Keratinocyte (primary cell): Measurements from ENCODE around the gene MAVS.

ENCODE experiments used
- EZH2 ChIP-seq: IDR thresholded peaks from one replicate; pipeline ENCODE4 v1.6.1; 2012; ENCODE audit warnings: inconsistent platforms, mild to moderate bottlenecking, low read length, moderate library complexity
- TF ChIP-seq, protein P1 (sequence below), 3 experiments: IDR thresholded peaks in 1 of 3; conservative IDR thresholded peaks in 1 of 3; optimal IDR thresholded peaks in 1 of 3; 2 replicates in 2 of 3; 3 replicates in 1 of 3; pipeline versions ENCODE3 to v1.5.1; 2011; ENCODE audit warnings: low read length in 3 of 3, mild to moderate bottlenecking in 3 of 3, moderate library complexity in 2 of 3, control low read depth in 1 of 3, inconsistent platforms in 1 of 3; ENCODE audit not compliant: insufficient read depth in 2 of 3; ENCODE audit errors: extremely low read depth in 1 of 3

DNA sequence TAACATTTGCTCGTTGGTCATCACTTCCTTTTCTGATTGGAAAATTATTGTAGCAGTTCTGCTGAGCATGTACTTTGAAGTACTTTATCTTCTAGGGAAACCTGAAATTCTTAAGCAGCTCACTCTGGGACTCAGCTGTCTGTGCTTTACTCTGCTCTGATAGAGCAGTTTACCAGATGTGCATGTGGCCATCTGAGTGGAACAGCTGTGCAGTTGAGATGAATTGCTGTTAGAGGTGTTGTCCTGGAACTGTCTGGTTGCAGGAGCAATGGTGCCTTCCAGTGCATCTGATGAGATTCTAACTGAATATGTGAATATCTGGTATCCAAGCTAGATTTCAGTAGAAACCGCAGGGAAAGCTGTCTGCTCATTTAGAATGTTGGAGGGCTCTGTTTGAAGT, 69.7 kb downstream of the MAVS start:
- TF ChIP-seq, protein P1, sequence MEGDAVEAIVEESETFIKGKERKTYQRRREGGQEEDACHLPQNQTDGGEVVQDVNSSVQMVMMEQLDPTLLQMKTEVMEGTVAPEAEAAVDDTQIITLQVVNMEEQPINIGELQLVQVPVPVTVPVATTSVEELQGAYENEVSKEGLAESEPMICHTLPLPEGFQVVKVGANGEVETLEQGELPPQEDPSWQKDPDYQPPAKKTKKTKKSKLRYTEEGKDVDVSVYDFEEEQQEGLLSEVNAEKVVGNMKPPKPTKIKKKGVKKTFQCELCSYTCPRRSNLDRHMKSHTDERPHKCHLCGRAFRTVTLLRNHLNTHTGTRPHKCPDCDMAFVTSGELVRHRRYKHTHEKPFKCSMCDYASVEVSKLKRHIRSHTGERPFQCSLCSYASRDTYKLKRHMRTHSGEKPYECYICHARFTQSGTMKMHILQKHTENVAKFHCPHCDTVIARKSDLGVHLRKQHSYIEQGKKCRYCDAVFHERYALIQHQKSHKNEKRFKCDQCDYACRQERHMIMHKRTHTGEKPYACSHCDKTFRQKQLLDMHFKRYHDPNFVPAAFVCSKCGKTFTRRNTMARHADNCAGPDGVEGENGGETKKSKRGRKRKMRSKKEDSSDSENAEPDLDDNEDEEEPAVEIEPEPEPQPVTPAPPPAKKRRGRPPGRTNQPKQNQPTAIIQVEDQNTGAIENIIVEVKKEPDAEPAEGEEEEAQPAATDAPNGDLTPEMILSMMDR (optimal IDR thresholded peaks at IDR 0.05 in 1 of 3, IDR thresholded peaks at IDR 0.05 in 1 of 3, conservative IDR thresholded peaks at IDR 0.05 in 1 of 3; ENCODE audit: extremely low read depth in 1 of 3, insufficient read depth in 2 of 3, low read length in 3 of 3) = no peak
- TF ChIP-seq EZH2 = no peak
